Measurements from ENCODE around the gene SLC7A1.

The SLC7A1 gene

GRCh38 chr13:29583073-29583785, 12.3 kb downstream of the SLC7A1 start:
- DNase-seq (ENCODE audit: low read depth) = no peak

DNA sequence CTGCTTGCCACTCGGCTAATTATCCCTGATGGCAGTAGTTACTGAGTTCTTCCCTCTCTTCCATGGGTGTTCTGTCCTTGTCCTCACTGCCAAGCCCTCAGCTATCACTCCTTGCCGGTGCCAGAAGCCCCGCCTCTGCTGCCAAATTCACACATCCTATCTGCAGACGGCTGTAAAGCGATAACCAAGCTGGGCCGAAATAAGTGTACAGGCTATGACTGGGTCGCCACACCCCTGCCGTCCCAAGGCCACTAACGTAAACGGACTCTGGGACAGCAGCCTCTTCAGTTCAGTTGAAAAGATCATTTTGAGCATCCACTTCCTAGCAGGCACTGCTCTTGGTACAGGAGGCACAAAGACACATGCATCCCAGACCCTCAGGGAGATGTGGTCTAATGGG, 13.3 kb downstream of the SLC7A1 start:
- no peak for DNase-seq (ENCODE audit: low read depth)

GRCh38 chr13:29581666-29582065, 13.8 kb downstream of the SLC7A1 start:
- no peak for DNase-seq (ENCODE audit: low read depth)

DNA sequence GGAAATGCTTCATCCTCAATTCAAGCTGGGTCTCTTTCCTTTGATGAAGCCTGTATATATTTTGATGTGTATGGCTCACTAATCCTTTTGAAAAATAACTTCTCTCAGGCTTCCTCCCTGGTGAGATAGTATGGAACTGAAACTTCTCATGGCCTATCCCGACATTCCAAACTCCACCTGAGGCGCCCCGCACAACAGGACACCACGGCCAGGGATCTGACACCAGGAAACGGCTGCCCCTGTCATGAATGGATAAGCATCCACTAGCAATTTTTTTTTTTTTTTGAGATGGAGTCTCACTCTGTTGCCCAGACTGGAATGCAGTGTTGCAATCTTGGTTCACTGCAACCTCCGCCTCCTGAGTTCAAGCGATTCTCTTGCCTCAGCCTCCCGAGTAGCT, 16.4 kb downstream of the SLC7A1 start:
- DNase-seq (ENCODE audit: low read depth) = no peak

GRCh38 chr13:29578300-29579085, 17.0 kb downstream of the SLC7A1 start:
- DNase-seq (ENCODE audit: low read depth) = no peak

GRCh38 chr13:29577136-29578051, 18.1 kb downstream of the SLC7A1 start:
- no peak for DNase-seq (ENCODE audit: low read depth)

DNA sequence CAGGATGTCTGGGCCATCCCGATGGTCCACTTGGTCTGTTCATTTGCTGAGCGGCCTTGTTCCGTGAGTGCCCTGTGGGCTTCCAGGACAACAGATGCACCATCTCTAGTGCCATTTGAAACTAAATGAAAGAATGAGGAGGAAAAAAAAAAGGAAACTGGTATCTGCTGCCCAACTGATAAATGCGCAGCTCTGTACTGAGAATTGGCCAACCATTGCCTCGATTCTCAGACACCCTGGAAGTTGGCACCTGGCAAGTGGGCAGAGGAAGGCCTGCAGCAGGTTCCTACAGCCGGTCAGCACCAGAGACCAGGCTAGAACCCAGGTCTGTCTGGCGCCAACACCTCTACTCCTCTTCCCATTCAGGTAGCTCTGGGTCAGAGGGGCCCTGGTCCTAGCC, 18.9 kb downstream of the SLC7A1 start:
- DNase-seq (ENCODE audit: low read depth) = no peak

- DNase-seq (ENCODE audit: low read depth) = no peak
Observed at GRCh38 chr13:29575098-29575497, 20.4 kb downstream of the SLC7A1 start.

DNA sequence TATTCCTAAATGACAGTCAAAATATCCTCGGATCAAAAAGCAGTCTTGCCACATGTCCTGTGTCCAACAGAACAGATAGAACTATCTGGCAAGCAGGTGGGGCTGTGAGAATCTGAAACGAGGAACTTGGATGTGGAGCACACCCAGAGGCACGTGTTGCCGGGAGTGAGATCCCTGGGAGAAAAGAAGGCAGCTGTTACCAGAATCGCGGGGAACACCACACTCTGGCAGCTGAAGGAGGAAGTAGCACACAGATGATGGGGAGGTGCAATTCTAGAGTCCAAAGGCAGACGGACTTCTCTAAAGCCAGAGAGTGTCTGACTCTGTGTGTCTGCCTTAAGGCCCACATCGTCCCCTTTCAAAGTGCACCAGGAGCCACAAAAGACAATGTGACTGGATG, 22.3 kb downstream of the SLC7A1 start:
- no peak for DNase-seq (ENCODE audit: low read depth)

DNA sequence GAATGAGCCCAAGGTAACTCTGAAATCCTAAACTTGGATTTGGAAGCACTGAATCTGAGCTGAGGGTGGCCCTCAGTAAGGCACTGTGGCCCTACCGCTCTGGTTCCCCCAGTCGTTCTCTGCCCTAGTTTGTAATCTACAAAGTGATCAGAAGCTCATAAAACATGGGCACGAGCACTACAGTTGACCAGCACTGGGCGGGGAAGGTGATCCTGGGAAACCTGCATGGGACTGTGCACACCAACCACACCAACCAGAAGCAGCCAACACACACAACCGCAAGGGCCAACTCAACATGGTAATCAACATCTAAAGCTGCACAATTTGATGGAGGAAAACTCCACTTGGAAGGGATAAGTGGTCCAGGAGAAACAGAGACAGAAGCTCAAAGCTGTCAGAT, 22.9 kb downstream of the SLC7A1 start:
- no peak for DNase-seq (ENCODE audit: low read depth)

DNA sequence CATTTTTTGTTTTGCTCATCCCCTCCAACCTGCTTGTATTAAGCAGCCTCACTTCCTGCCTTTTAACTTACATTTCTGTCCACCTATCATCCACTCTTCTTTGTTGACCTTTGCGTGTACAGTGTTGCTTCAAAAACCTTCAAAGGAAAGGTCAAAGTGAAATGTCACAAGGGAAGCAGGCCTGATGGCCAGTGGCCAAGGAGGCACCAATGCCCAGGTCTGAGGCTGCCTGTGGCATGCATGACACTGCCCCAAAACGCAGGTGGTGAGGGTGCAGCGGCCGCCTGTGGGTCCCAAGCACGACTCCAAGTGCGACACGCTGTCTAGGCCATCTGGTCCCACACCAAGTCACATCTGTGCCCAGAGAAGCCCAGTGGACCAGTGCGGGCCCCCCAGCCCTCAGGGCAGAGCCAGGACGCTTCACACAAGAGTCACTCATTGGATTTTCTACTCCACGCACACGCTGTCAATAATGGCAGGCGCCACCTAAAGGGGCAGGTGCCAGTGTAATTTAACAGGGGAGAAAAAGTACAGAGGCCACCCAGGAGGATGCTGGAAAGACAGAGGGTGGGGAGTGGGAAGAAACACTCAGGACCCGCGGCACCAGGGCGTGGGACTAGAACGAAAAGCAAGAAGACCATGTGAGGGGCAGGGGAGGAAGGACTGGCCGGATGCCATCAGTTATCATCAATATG, 23.5 kb downstream of the SLC7A1 start:
- no peak for DNase-seq (ENCODE audit: low read depth)

DNA sequence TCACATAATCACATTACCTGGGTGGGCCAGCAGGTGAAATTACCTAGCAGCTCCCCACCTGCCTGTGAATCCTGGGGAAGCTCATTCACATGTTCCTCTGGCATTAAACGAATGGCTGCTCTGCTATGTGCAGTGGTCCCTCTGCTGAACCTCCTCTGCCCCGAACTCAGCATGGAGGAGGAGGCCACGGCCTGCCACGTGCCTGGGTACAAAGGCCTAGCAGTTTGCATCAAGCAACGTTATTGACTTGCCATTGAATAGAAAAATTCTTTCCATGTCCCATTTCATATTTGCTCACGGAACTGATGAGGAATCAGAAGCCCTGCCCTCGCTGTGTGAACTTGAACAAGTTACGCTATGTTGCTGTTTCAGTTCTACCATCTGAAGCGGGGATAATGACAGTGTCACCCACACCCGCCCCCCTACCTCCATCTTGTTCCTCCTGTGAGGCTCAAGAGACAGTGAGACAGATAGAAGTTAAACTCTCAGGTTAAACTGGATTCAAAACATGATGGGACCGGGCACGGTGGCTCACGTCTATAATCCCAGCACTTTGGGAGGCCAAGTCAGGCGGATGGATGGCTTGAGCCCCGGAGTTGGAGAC, 25.3 kb downstream of the SLC7A1 start:
- no peak for DNase-seq (ENCODE audit: low read depth)

- no peak for DNase-seq (ENCODE audit: low read depth)
Observed at GRCh38 chr13:29569253-29570050, 26.0 kb downstream of the SLC7A1 start.

DNA sequence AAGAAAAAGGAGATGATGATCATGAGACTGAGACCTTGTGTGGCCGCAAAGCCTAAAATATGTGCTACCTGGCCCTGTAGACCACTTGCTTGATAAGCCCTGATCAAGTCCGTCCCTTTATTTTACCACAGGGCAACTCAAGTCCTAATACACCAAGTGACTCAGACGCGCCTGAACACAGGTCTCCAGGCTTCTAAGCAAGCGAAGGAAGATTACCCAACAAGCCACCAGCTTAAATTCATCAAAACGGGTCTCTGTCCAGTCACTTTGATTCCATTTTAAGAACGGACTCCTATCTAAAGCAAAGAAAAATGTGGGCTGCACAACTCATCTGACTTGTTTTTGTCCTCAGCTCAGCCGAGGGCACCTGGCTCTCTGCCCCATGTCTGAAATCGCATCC, 26.8 kb downstream of the SLC7A1 start:
- no peak for DNase-seq (ENCODE audit: low read depth)

GRCh38 chr13:29567411-29567810, 28.1 kb downstream of the SLC7A1 start:
- DNase-seq (ENCODE audit: low read depth) = no peak

DNA sequence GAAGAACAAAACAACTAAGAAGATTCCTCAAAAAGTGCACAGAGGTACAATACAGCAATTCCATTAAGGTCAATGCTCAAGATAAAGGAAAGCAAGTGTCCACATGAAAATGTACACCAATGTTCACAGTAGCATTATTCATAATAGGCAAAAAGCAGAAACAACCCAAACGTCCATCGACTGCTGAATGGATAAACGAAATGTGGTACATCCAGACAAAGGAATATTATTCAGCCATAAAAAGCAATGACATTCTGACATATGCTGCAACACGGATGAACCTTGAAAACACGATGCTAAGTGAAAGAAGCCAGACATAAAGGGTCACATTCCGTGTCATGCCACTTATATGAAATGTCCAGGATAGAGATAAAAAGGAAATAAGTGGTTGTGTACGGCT, 29.3 kb downstream of the SLC7A1 start:
- DNase-seq (ENCODE audit: low read depth) = no peak

DNA sequence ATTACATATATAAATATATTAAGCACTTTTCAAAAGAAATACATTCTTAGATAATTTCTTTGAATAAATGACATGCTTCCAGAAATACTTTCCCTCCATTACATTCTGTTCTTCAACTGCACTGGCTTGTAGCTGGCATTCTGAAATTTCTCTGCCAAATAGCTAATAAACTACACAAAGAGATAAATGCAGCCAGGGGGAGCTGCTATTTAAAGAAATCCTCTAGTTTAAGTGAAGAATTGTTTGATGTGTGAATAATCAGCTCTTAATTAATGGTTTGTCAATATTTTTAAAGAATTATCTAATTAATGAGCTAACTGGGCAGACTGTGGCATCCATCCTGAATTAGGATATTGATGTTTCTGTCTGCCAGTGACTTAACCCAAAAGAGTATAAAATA, 30.7 kb downstream of the SLC7A1 start:
- DNase-seq (ENCODE audit: low read depth) = no peak

GRCh38 chr13:29564373-29564772, 31.1 kb downstream of the SLC7A1 start:
- DNase-seq (ENCODE audit: low read depth) = no peak

DNA sequence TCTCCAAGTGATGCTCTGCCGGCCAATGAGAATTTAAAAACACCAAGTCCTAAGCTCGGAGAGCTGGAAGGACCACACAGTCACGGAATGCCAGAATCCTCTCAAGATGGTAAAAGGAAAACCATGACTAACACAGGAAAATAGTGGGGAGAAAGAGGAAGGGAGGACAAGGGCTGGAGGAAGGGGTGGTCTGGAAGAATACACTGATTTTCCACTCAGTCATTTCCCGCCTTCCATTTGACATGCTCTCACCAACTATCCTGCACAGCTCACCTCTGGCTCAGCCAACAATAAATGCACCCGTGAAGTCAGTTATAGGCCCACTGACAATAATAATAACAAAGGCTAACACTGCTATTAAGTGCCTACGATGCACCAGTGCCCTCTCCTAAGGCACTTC, 31.5 kb downstream of the SLC7A1 start:
- DNase-seq (ENCODE audit: low read depth) = no peak

DNA sequence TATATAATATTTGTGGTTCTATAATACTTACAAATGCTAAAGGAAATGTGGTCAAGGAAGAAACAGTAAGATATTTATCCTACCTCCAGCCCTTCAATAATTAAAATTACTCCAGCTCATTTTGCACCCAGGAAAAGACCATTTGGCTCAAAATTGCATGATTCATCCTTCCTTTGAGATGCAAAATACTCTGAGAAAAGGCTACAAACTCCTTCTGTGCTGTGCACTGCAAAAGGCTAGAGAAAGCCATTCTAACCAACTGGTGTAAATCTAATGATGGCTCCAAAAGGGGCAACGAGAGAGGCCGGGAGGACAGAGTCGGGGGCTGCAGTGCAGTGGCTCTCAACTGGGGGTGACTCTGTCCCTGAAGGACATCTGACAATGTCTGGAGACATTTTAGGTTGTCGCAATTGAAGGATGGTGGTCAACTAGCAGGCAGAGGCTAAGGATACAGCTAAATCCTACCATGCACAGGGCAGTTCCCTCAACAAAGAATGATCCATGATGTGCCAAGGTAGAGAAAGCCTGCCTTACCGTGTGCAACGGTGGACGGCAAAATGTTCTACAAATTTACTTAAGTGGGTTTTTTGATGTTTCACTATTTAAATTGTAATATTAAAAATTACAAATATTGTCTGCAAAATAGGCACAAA, 32.6 kb downstream of the SLC7A1 start:
- no peak for DNase-seq (ENCODE audit: low read depth)
